ENCODE data around the gene TMEM185B. TPM values are rescaled to one million over a fixed set of nuclear protein-coding genes. Genes with fewer than 3 reads are reported as not detected.

TMEM185B gene
- total and polyA plus RNA-seq, 10 of the 15 experiments (the other 5 are each of a cell fraction or from before 2014, with no cell fraction given), result 2.4 to 20.9 (median 14.5) TPM

DNA sequence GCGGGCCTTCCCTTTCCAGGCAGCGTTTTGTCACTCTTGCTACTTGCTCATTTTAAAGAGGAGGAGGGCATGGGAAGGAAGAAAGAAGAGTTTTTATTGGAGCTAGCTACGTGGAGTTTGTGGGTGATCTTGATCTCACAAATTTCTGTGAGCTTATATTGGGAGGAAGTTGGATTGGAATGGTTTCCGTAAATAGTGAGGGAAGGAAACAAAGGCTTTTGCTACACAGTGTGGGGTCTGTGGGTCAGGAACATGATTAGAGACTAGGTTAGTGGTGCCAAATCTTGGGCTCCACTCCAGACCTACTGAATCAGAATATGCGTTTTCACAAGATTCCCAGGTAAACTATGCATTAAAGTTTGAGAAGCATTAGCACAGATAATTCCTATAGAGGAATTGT is 37.5 kb upstream of the TMEM185B start:
- BruUV-seq (replicated peaks), result no TSS peak
- intact Hi-C loops (cut with micrococcal nuclease; ENCODE audit: unreplicated experiment), result no loop called here
- DNase-seq (ENCODE audit: low read depth, low spot score), result no peak
- H3K36me3 ChIP-seq (ENCODE audit: control insufficient read depth in 2 of 2, insufficient read depth in 2 of 2, low read length in 1 of 2), result no peaks in the 10 kb centered on the region
- ChIA-PET POLR2A (interaction anchor here (1.8 kb wide), 1 partner anchor 23 kb away, joined by 4 read pairs; no protein-coding TSS in a partner anchor), SMC1A (ENCODE audit: uncharacterized antibody, unreplicated experiment) (interaction anchor here (1.0 to 1.2 kb wide), 3 partner anchors 28 to 52 kb away, joined by 3 to 4 read pairs (median 3); no protein-coding TSS in a partner anchor), RAD21 (ENCODE audit: unreplicated experiment) (interaction anchor here (1.1 to 1.5 kb wide), 3 partner anchors 8 to 51 kb away, joined by 3 to 5 read pairs (median 3); partner anchors contain the start of gene RALB), CTCF (no interaction called here)
- in situ Hi-C loops (cut with MboI), result no loop called here
- H3K4me1 ChIP-seq (ENCODE audit: control insufficient read depth, insufficient read depth, low read length), result peaks cover 17% of the 10 kb centered on the region
- peak overlapping the region; percentile 50; the same call in 1 of the 2 replicates for H3K27ac ChIP-seq (ENCODE audit: control insufficient read depth, insufficient read depth)
- no peaks in the 10 kb centered on the region for H4K20me1 ChIP-seq (ENCODE audit: control insufficient read depth, insufficient read depth)
- 85% methylated on average over 5 of the region's 5 CpGs for WGBS (ENCODE audit: insufficient coverage, insufficient replicate concordance, low lambda C conversion rate, missing lambda C conversion rate)
- peaks cover 6% of the 10 kb centered on the region; the same call in 2 of the 3 replicates for H3K9me3 ChIP-seq (replicated peaks; ENCODE audit: control insufficient read depth, insufficient read depth, low read length)
- ATAC-seq, result no peak
- H3K4me2 ChIP-seq (ENCODE audit: control insufficient read depth, insufficient read depth), result peak overlapping the region; percentile 75
- no peak for FAIRE-seq
- no peak overlapping the region for H3K9ac ChIP-seq (ENCODE audit: control insufficient read depth, insufficient read depth, low read length)
- H3K4me3 ChIP-seq, result no peak overlapping the region
- TF ChIP-seq, protein P1, sequence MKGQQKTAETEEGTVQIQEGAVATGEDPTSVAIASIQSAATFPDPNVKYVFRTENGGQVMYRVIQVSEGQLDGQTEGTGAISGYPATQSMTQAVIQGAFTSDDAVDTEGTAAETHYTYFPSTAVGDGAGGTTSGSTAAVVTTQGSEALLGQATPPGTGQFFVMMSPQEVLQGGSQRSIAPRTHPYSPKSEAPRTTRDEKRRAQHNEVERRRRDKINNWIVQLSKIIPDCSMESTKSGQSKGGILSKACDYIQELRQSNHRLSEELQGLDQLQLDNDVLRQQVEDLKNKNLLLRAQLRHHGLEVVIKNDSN (IDR thresholded peaks at IDR 0.05; ENCODE audit: borderline replicate concordance, extremely low read length, insufficient read depth, low read depth, low read length), result no peak
- TF ChIP-seq MYC (IDR thresholded peaks at IDR 0.05; ENCODE audit: insufficient read depth, insufficient read length, insufficient replicate concordance, low read length, severe bottlenecking) (no peak), ATF7 (IDR thresholded peaks at IDR 0.05; ENCODE audit: low read depth) (no peak), PML (IDR thresholded peaks at IDR 0.05; ENCODE audit: low read length) (no peak), RCOR1 (conservative IDR thresholded peaks at IDR 0.05; ENCODE audit: low read depth, low read length) (no peak)
- TF ChIP-seq, protein P2, sequence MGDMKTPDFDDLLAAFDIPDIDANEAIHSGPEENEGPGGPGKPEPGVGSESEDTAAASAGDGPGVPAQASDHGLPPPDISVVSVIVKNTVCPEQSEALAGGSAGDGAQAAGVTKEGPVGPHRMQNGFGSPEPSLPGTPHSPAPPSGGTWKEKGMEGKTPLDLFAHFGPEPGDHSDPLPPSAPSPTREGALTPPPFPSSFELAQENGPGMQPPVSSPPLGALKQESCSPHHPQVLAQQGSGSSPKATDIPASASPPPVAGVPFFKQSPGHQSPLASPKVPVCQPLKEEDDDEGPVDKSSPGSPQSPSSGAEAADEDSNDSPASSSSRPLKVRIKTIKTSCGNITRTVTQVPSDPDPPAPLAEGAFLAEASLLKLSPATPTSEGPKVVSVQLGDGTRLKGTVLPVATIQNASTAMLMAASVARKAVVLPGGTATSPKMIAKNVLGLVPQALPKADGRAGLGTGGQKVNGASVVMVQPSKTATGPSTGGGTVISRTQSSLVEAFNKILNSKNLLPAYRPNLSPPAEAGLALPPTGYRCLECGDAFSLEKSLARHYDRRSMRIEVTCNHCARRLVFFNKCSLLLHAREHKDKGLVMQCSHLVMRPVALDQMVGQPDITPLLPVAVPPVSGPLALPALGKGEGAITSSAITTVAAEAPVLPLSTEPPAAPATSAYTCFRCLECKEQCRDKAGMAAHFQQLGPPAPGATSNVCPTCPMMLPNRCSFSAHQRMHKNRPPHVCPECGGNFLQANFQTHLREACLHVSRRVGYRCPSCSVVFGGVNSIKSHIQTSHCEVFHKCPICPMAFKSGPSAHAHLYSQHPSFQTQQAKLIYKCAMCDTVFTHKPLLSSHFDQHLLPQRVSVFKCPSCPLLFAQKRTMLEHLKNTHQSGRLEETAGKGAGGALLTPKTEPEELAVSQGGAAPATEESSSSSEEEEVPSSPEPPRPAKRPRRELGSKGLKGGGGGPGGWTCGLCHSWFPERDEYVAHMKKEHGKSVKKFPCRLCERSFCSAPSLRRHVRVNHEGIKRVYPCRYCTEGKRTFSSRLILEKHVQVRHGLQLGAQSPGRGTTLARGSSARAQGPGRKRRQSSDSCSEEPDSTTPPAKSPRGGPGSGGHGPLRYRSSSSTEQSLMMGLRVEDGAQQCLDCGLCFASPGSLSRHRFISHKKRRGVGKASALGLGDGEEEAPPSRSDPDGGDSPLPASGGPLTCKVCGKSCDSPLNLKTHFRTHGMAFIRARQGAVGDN (IDR thresholded peaks at IDR 0.05), result no peak
- TF ChIP-seq, protein P3, sequence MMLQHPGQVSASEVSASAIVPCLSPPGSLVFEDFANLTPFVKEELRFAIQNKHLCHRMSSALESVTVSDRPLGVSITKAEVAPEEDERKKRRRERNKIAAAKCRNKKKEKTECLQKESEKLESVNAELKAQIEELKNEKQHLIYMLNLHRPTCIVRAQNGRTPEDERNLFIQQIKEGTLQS (IDR thresholded peaks at IDR 0.05; ENCODE audit: borderline replicate concordance, extremely low read depth, low read depth, low read length), result no peak
- TF ChIP-seq, protein P4, sequence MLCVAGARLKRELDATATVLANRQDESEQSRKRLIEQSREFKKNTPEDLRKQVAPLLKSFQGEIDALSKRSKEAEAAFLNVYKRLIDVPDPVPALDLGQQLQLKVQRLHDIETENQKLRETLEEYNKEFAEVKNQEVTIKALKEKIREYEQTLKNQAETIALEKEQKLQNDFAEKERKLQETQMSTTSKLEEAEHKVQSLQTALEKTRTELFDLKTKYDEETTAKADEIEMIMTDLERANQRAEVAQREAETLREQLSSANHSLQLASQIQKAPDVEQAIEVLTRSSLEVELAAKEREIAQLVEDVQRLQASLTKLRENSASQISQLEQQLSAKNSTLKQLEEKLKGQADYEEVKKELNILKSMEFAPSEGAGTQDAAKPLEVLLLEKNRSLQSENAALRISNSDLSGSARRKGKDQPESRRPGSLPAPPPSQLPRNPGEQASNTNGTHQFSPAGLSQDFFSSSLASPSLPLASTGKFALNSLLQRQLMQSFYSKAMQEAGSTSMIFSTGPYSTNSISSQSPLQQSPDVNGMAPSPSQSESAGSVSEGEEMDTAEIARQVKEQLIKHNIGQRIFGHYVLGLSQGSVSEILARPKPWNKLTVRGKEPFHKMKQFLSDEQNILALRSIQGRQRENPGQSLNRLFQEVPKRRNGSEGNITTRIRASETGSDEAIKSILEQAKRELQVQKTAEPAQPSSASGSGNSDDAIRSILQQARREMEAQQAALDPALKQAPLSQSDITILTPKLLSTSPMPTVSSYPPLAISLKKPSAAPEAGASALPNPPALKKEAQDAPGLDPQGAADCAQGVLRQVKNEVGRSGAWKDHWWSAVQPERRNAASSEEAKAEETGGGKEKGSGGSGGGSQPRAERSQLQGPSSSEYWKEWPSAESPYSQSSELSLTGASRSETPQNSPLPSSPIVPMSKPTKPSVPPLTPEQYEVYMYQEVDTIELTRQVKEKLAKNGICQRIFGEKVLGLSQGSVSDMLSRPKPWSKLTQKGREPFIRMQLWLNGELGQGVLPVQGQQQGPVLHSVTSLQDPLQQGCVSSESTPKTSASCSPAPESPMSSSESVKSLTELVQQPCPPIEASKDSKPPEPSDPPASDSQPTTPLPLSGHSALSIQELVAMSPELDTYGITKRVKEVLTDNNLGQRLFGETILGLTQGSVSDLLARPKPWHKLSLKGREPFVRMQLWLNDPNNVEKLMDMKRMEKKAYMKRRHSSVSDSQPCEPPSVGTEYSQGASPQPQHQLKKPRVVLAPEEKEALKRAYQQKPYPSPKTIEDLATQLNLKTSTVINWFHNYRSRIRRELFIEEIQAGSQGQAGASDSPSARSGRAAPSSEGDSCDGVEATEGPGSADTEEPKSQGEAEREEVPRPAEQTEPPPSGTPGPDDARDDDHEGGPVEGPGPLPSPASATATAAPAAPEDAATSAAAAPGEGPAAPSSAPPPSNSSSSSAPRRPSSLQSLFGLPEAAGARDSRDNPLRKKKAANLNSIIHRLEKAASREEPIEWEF (IDR thresholded peaks at IDR 0.05; ENCODE audit: insufficient replicate concordance, low read depth, low read length), result no peak
- TF ChIP-seq, protein P5, sequence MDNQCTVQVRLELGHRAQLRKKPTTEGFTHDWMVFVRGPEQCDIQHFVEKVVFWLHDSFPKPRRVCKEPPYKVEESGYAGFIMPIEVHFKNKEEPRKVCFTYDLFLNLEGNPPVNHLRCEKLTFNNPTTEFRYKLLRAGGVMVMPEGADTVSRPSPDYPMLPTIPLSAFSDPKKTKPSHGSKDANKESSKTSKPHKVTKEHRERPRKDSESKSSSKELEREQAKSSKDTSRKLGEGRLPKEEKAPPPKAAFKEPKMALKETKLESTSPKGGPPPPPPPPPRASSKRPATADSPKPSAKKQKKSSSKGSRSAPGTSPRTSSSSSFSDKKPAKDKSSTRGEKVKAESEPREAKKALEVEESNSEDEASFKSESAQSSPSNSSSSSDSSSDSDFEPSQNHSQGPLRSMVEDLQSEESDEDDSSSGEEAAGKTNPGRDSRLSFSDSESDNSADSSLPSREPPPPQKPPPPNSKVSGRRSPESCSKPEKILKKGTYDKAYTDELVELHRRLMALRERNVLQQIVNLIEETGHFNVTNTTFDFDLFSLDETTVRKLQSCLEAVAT (IDR thresholded peaks at IDR 0.05), result no peak
- H3K79me2 ChIP-seq (ENCODE audit: control insufficient read depth, insufficient read depth, low read length), result peaks cover 37% of the 10 kb centered on the region
- H2AFZ ChIP-seq (ENCODE audit: control insufficient read depth, low read depth, low read length), result no peak overlapping the region
- no peaks in the 10 kb centered on the region for H3K27me3 ChIP-seq (replicated peaks in 1 of 2; ENCODE audit: control insufficient read depth in 2 of 2, insufficient read depth in 2 of 2, low read length in 1 of 2)

Data from GM12878 (cell line).